ENCODE data around the gene TMEM94.

DNA sequence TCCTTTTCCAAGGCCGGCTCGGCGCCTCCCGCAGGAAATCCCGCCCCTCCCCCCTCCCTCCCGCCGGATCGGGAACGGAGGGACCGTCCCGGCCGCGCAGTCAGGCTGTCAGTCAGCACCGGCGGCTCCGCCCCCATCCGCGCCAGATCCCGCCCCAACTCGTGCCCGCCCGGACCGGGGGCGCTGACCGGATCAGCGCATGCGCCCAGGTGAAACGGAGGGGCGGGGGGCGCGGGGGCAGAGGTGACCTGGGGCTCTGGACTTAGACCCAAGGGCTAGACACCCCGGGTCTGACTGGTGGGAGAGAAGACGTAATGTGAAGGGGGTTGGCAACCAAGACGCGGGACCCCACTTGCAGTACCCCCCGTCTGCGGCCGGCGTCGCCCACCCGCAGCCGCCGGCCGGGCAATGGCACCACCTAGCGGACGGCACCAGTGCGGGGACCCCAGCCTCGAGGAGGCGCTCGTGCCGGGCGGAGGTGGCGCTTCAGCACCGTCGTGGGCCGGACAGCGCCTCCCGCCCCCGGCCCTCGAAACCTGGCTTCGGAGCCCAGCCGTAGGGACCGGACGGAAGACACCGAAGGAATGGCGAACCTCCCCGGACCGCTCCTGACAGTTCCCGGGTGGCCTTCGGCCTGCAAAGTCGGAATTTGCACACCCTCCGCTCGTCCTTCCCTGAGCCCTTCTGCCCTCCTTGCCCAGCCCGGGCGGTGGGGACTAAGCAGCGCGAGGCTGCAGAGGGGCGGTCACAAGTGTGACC is 59.2 kb downstream of the TMEM94 start, which contains the start of gene CASKIN2:
- TF ChIP-seq POLR2AphosphoS5 (IDR thresholded peaks at IDR 0.05; ENCODE audit: borderline replicate concordance, low read depth, low read length) (no peak), FOXP2 (optimal IDR thresholded peaks at IDR 0.05; ENCODE audit: control extremely low read depth, extremely low read length, insufficient read depth) (no peak)
